Heart left ventricle (tissue), 16 donors: ENCODE results near the gene SORCS2. TPM values are rescaled to one million over a fixed set of nuclear protein-coding genes. Genes with fewer than 3 reads are reported as not detected.

Experiments
- ATAC-seq, 4 donors: fragments of 200-7000 bp; cut with Tn5 transposase; one replicate each; pipeline ENCODE4 v1.9.1; 2020 to 2022; ENCODE audit warnings: moderate library complexity in 4 of 4, mild to moderate bottlenecking in 3 of 4, moderate number of reproducible peaks in 1 of 4
- DNase-seq, 5 donors: peaks; one replicate each; pipeline ENCODE4 v3.0.0-alpha.2; 2020
- H3K27ac ChIP-seq, 12 donors: fragments of 200-600 bp; sonication (generic) in 4 of 12; one replicate each; pipeline versions ENCODE4 v1.5.0 to v1.8.0; 2016 to 2022; ENCODE audit warnings: mild to moderate bottlenecking in 2 of 12
- H3K27me3 ChIP-seq, 9 donors: fragments of 200-600 bp; sonication (generic) in 2 of 9; one replicate each; pipeline versions ENCODE4 v1.5.1 to v1.8.0; 2016 to 2022; ENCODE audit warnings: mild to moderate bottlenecking in 3 of 9
- H3K36me3 ChIP-seq, 9 donors: fragments of 200-600 bp; sonication (generic) in 2 of 9; one replicate each; pipeline versions ENCODE4 v1.5.0 to v1.8.0; 2018 to 2022; ENCODE audit warnings: mild to moderate bottlenecking in 2 of 9
- H3K4me1 ChIP-seq, 12 donors: fragments of 200-600 bp; sonication (generic) in 4 of 12; one replicate each; pipeline versions ENCODE4 v1.5.0 to v1.8.0; 2016 to 2022; ENCODE audit warnings: mild to moderate bottlenecking in 3 of 12
- H3K4me3 ChIP-seq, 12 donors: fragments of 200-600 bp; sonication (generic) in 4 of 12; one replicate each; pipeline versions ENCODE4 v1.5.0 to v1.8.0; 2017 to 2022; ENCODE audit warnings: mild to moderate bottlenecking in 9 of 12, moderate library complexity in 4 of 12
- H3K9me3 ChIP-seq, 12 donors: fragments of 200-600 bp; sonication (generic) in 4 of 12; one replicate each; pipeline versions ENCODE4 v1.5.0 to v1.8.0; 2016 to 2022; ENCODE audit warnings: mild to moderate bottlenecking in 1 of 12
- POLR2A ChIP-seq, 2 donors: fragments of 450-650 bp; IDR thresholded peaks; one replicate each; pipeline ENCODE4 v1.6.1; 2017; ENCODE audit warnings: antibody characterized with exemption in 2 of 2, mild to moderate bottlenecking in 2 of 2, moderate library complexity in 2 of 2
- WGBS, 4 donors: extraction: QIAGEN DNeasy Blood & Tissue Kit in 2 of 4; methylation state at CpG; one replicate each; pipeline versions ENCODE4 v1.1.5 to v1.1.7; 2013 to 2018; 5-methylcytosine and 5-hydroxymethylcytosine counted together
- intact Hi-C, 10 donors: fragments of 100-400 bp; cut with DNase I; formaldehyde crosslinking; loops; one replicate each; pipeline versions ENCODE4 v1.11.1 to v1.14.2; 2022
- polyA plus RNA-seq, 2 donors: library from polyadenylated mRNA; stranded (reverse); fragments of 200-250 nt; gene quantifications; one replicate each; pipeline ENCODE4 v1.2.3, GENCODE V29; 2013
- total RNA-seq, 9 donors: library from RNA; depleted of rRNA in 2 of 9; stranded (reverse); fragments of >200 nt in 2 of 9; fragmentation: NEBNext Ultra II Directional in 3 of 9; extraction: Animal tissue kit (Norgen Biotek cat#: 25700) in 3 of 9; gene quantifications; one replicate each; pipeline versions ENCODE4 v1.1.0 to v1.2.4, GENCODE V29; 2016 to 2023
- TF ChIP-seq, protein P1 (sequence below), 12 donors: fragments of 200-600 bp; sonication (generic) in 4 of 12; IDR thresholded peaks; one replicate each; pipeline versions ENCODE4 v1.5.0 to v1.8.0; 2018 to 2022; ENCODE audit warnings: antibody characterized with exemption in 12 of 12, mild to moderate bottlenecking in 5 of 12
- donor health status: ischemic (EF 13 %, LVEDD 7.1; RV severe dilation, severe dysfunction).
- donor health status: healthy with polysubstance abuse.
- donor health status: DM: no; HTN: yes; CAD: no.
- donor health status: DM: no; HTN: no; CAD: no.
- donor health status: ischemic (EF 25% LVEDD 6.9; RV normal size, moderate dysfunction).
- donor health status: ischemic (EF 25% LVEDD 5.7; RV mildly dilated, moderate dysfunction).
- donor health status: healthy.
- donor health status: DM: yes; HTN: yes; CAD: no.
- donor health status: ischemic (EF 35%, LVEDD 5.7; RV mildly dilated, moderate dysfunction).
- donor health status: nonischemic (EF 11% LVEDD 7.7; RV severe dilation, severe dysfunction).
- donor health status: DM: yes; HTN: yes; CAD: no.
- donor health status: PGD.
- donor health status: ischemic (EF 29% LVEDD 5.4; RV normal size, mild dysfunction).
- donor health status: nonischemic (EF 23%, LVEDD 6.1; RV moderate dilation, normal function).

The SORCS2 gene
- total and polyA plus RNA-seq, 11 donors: 0.28 to 5.5 (median 2.4) TPM

DNA sequence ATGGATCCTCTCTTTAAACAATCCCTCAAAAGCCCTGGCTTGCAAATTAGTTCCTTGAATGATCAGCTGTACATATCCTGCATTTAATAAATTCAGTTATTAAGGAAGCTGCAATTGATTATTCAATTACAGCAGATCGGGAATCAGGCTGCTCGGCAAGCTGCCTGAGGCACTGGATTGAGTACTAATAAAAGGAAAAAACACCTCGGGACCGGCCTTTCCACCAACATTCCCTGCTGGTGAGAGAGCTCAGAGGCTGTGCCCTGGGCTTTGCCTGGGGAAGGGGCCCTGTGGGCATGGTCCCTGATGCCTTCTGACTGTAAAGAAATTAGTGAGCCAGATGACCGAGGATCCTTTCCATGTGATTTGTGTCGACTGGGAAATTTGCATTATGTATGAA, 69.2 kb downstream of the SORCS2 start:
- TF ChIP-seq POLR2A (IDR thresholded peaks at IDR 0.05): no peak
- TF ChIP-seq, protein P1, sequence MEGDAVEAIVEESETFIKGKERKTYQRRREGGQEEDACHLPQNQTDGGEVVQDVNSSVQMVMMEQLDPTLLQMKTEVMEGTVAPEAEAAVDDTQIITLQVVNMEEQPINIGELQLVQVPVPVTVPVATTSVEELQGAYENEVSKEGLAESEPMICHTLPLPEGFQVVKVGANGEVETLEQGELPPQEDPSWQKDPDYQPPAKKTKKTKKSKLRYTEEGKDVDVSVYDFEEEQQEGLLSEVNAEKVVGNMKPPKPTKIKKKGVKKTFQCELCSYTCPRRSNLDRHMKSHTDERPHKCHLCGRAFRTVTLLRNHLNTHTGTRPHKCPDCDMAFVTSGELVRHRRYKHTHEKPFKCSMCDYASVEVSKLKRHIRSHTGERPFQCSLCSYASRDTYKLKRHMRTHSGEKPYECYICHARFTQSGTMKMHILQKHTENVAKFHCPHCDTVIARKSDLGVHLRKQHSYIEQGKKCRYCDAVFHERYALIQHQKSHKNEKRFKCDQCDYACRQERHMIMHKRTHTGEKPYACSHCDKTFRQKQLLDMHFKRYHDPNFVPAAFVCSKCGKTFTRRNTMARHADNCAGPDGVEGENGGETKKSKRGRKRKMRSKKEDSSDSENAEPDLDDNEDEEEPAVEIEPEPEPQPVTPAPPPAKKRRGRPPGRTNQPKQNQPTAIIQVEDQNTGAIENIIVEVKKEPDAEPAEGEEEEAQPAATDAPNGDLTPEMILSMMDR (IDR thresholded peaks at IDR 0.05): no peak
- Histone ChIP-seq H3K4me1 (peaks cover 0 to 31% (median 10%) of the 10 kb centered on the region in 12 donors), H3K36me3 (no peaks in the 10 kb centered on the region), H3K27ac (peak overlapping the region in 8 of 12 donors; percentile 20 to 80 (median 66)), H3K4me3 (no peak overlapping the region), H3K27me3 (no peaks in the 10 kb centered on the region), H3K9me3 (no peaks in the 10 kb centered on the region)
- WGBS, 4 donors: 71 to 76% (median 72%) methylated on average over 6 of the region's 6 CpGs
- intact Hi-C loops: no loop called here
- DNase-seq (no peak), ATAC-seq (no peak)

DNA sequence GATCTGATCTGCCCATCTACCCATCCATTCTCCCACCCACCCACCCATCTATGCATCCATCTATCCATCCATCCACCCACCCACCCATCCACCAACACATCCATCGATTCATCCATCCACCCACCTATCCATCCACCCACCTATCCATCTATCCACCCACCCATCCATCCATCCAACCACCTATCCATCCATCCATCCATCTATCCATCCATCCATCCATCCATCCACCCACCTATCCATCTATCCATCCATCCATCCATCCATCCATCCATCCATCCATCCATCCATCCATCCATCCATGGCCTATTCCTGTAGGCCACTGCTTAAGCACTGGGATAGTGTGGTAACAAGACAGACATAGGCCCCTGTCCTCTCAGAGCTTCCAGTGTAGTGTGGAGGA, 69.8 kb downstream of the SORCS2 start:
- no peak overlapping the region for H3K27ac ChIP-seq
- H3K36me3 ChIP-seq: no peaks in the 10 kb centered on the region
- intact Hi-C loops: no loop called here
- no peak for TF ChIP-seq POLR2A (IDR thresholded peaks at IDR 0.05)
- TF ChIP-seq, protein P1 (IDR thresholded peaks at IDR 0.05): no peak
- peaks cover 0 to 25% (median 7%) of the 10 kb centered on the region in 12 donors for H3K4me1 ChIP-seq
- H3K27me3 ChIP-seq: no peaks in the 10 kb centered on the region
- ATAC-seq (no peak), DNase-seq (no peak)
- WGBS, 4 donors: 81 to 97% (median 96%) methylated on average over 1 of the region's 1 CpG
- H3K9me3 ChIP-seq: no peaks in the 10 kb centered on the region
- H3K4me3 ChIP-seq: no peak overlapping the region

DNA sequence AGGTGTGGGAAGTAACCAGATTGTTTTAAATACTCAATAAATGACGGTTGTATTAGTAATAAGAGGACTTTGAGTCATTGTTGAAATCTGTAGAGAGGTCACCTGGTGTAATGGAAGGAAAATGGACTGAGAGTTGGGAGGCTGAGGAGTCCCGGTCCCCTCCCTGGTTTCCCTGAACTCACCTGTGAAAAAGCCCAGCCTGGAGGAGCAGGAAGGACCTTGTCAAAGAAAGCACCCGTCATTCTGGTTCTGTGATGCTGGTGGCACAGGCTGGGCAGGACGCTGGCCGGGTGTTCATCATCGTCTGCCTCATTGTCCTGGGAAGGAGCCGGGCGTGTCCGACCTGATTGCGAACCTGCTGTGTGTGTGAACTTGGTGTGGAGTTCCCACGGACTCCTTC, 70.8 kb downstream of the SORCS2 start:
- ATAC-seq: no peak
- Histone ChIP-seq H3K27me3 (no peaks in the 10 kb centered on the region), H3K27ac (no peak overlapping the region), H3K9me3 (no peaks in the 10 kb centered on the region), H3K36me3 (no peaks in the 10 kb centered on the region), H3K4me3 (no peak overlapping the region), H3K4me1 (peaks cover 0 to 16% (median 2%) of the 10 kb centered on the region in 12 donors)
- intact Hi-C loops: no loop called here
- 75 to 87% (median 79%) methylated on average over 11 of the region's 11 CpGs for WGBS, 4 donors
- DNase-seq: peak in 1 of 5 donors; percentile 47
- TF ChIP-seq, protein P1 (IDR thresholded peaks at IDR 0.05): no peak
- no peak for TF ChIP-seq POLR2A (IDR thresholded peaks at IDR 0.05)

DNA sequence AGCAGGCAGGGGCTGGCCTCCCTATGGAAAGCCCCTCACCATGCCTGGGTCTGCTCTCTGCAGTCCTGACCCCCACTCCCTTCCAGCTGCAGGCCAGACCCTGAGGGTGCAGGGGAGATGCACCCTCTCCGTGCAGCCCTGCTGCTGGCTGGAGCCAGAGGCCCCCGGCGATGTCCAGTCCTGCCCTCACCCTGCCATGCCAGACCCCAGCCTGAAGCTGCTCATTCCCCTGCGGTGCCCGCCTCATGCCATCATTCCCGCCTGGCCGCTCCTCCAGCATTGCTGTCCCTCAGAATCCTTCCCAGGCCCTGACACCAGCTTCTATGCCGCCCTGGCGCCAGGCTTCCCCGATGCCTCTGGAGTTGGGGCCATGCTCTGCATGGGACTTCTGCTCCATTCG, 72.4 kb downstream of the SORCS2 start:
- H3K4me1 ChIP-seq: peaks cover 0 to 15% (median 2%) of the 10 kb centered on the region in 12 donors
- no peaks in the 10 kb centered on the region for H3K36me3 ChIP-seq
- H3K27ac ChIP-seq: no peak overlapping the region
- H3K4me3 ChIP-seq: no peak overlapping the region
- peak in 1 of 5 donors; percentile 37 for DNase-seq
- no peaks in the 10 kb centered on the region for H3K9me3 ChIP-seq
- intact Hi-C loops: no loop called here
- H3K27me3 ChIP-seq: no peaks in the 10 kb centered on the region
- no peak for ATAC-seq
- 85 to 89% (median 86%) methylated on average over 8 to 11 of the region's 11 CpGs for WGBS, 4 donors
- no peak for TF ChIP-seq POLR2A (IDR thresholded peaks at IDR 0.05)
- TF ChIP-seq, protein P1 (IDR thresholded peaks at IDR 0.05): no peak
